Measurements from ENCODE around the gene SYT9.

SYT9 gene

DNA sequence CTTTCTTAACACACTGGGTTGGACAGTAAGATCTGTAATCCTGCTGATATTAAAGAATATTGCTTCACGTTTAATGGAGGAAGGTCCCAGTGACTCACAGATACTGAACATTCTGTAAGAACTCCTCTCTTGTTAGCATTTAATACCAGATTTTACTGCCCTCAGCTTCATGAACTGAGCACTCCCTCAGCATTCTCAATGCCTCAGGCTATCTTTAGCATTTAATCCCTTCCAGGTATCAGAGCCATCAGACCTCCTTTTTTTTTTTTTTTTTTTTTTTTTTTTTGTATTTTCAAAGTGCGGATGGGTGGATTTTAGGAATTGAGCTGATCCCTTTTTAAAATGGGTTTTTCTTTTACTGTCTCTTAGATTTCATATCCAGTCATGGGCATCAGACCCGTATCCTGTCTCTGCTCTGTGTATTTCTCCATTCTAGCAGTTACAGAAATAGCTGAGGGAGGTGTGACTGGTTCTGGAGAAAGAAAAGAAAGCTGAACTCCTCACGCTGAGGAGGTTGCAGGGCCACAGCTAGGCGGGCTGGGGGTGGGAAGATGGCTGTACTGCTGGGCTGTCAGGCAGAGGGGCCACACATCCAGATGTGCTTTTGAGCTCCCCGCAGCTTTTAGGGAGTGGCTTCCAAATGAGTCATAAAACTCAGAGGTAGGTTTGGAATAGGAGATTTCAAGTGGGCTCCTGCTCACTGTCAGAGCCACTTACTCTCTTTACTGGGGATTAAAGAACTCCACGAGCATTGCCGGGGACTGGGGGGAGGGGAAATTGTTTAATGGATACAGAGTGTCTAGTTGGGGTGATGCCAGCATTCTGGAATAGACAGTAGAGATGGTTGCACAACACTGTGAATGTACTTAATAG is 97.0 kb downstream of the SYT9 start:
- no peak for DNase-seq

DNA sequence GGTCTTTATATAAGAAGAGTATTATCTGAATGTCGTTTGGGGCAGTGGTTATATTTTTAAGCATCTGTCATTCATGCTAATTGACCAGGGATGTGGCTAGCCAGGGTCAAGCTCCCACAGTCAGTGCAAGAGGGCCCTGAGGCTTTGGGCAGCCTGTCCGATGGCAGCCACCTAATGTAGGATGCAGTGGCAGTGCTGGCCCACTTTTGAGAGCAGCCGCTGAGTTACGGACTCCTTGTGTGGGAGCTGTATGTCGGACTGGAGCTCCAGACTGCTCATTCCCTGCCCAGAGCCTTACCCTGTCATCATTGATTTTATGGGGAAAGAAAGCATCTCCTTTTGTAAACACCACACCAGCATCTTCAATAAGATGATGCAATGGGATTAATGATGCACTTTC is 99.5 kb downstream of the SYT9 start:
- no peak for DNase-seq

DNA sequence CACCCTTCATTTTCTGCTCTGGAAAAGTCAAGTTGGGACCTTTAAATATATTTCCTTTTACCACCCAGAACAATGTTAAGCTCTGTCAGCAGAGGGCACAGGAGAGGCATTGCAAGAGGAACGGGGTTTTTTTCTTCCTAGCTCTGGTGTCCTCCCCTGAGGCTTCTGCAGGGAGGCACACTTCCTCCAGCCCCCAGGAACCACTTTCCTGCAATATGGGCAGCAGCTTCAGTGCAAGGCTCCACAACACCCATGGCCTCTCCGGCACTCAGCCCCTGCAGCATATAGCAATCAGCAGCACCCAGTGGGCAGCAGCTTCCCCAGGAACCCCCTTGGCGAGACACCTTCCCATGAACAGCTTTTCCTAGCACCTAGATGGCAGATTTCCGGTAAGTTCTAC is 101.4 kb downstream of the SYT9 start:
- no peak for DNase-seq

GRCh38 chr11:7364660-7365059 is 113.0 kb downstream of the SYT9 start:
- no peak for DNase-seq

DNA sequence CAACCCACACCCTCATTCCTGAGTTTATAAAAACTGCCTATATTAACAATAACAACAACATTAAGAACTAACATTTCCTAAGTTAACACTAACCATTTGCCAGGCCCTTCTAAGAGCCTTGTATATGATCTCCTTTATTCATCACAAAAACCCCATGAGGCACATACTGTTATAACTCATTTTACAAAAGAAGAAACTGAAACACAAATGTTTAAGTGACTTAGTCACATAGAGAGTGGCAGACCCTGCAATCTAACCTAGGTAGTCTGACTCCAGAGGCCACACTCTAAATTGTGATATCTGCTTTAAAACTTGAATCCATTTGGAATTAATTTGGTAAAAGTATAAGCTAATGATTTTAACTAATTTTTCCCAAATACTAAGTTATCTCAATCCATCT is 116.1 kb downstream of the SYT9 start:
- DNase-seq = no peak

DNA sequence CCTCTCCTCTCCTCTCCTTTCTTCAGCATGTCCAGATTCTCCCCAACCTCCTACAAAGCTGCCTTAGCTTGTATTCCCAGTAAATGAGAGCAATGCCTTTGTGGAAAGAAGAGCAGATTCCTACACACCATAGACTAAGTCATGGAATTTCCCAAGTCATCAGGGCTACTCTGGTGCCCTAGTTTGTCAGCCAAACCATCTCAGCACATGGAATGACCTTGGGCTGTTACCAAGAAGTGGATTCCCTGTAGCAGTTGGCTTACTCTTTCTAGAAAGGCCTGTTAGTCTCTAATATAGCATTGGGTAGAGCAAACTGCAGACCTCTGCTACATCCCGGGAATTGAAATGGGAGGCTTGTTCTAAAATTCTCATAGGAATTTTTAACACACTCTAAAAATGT is 124.7 kb downstream of the SYT9 start:
- no peak for DNase-seq

- no peak for DNase-seq
These were observed 130.2 kb downstream of the SYT9 start for GRCh38 chr11:7381937-7382336.

DNA sequence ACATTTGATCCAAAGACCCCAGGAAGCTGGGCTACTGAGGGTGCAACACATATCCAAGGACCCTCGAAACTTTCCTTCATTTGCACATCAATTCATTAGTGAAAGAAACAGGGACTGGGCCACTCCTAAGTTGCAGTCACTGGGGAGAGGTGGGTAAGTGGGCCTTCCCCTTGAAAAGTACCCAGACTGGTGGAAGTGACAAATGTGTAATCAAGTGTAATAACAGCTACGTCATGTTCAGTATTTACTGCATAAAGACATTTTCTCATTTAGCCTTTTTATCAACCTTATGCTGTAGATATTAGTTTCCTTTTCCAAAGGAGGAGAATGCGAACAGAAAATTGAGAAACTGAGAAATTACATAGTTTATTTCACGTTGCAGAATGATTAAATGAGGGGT is 131.7 kb downstream of the SYT9 start:
- DNase-seq = no peak

GRCh38 chr11:7384691-7385090 is 133.0 kb downstream of the SYT9 start:
- no peak for DNase-seq

- no peak for DNase-seq
These were observed 133.8 kb downstream of the SYT9 start for GRCh38 chr11:7385532-7385931.

- no peak for DNase-seq
These were observed 162.5 kb downstream of the SYT9 start for GRCh38 chr11:7413961-7414915.

DNA sequence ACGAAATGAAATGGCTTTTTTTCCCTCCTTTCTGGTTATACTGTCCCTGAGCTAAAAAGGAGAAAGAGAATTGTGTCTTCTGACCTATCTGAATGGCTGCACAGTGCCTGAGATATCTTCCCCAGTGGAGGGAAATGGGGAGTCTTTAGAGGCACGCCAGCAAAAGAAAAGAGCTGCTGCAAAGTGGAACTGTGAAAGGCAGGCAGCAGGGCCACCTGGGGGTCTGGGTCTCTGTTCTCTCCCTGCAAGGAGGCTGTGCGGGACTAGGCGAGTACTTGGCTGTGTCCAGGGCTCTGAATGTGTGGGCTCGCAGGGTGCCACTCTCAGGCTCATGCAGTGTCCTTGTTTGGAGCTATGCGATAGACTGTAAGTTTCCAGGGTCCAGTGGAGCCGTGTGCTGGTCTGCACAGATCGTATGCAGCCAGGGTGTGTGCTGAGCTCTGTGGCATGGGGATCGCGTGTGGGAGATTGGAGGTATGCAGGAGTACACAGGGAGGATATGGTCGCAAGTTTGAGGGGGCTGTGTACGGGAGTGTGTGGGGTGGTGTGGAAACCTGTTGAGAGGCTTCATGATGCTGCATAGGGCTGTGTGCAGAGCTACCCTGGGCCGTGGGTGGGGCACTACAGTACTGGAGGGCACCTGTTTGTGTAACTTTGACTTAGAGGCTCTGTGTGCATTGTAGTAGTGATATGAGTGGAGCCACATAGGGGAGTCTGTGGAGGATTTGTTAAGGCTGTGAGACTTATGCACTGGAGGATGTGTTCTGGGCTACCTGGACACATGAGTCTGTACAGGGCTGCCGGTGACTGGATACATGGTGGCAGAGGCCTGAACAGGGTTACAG is 163.5 kb downstream of the SYT9 start:
- no peak for DNase-seq

GRCh38 chr11:7416080-7416479 is 164.4 kb downstream of the SYT9 start:
- no peak for DNase-seq

DNA sequence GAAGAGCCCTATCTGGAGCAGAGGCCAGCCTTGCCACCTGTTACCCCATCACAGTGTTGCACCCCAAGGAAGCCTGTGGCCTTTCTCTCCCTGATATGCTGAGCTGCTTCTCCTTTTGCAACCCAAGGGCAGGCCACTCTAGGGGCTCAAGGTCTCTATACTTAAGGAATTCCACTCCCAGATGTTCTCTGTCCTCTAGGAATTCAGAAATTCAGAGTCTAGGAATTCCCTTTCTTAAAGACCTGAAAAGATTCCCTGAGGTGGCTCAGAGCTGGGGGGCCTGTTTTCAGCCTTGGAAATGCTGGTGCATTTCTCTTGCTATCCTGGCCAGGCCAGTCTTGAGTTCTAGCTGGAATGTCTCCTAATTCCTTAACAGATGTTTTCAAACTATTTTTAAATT is 165.6 kb downstream of the SYT9 start:
- no peak for DNase-seq

- no peak for DNase-seq
These were observed 166.4 kb downstream of the SYT9 start for GRCh38 chr11:7418061-7418460.

- no peak for DNase-seq
These were observed 167.2 kb downstream of the SYT9 start for GRCh38 chr11:7418906-7419305.

DNA sequence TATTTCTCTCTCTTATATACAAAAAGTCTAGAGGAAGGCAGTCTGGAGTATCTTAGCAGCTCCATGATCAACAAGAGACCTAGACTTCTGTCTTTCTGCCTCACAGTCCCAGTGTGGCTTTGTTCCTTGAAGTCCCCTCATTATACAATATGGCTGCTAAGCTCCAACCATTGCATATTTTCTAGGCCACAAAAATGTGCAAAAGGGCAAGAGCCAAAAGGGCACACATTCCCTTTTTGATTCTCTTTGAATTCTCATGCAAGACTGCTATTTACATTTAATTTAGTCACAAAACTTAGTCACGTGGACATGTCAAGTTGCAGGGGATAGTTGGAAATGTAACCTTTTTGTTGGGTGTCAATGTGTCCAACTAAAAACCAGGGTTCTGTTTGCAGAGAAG is 169.4 kb downstream of the SYT9 start:
- no peak for DNase-seq

GRCh38 chr11:7422544-7423331 is 171.0 kb downstream of the SYT9 start:
- DNase-seq = no peak

DNA sequence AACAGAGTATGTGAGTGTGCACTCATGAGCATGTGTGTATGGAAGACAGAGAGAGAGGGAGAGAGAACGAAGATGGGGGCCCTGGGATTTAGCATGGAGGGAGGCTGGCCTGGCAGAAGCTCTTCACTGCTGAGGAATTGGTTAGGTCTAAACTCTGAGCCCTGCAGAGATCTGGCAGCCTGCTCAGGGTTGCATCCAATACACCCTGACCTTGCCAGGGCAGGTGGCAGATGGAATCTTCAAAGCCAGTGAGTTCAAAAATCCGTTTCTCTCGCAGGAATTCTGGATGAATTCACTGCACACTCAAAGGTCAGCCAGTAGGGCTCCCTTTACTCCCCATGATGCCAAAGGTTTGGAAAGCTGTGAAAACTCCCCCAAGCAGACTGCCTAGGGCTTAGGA is 172.2 kb downstream of the SYT9 start:
- DNase-seq = no peak

GRCh38 chr11:7427733-7428132 is 176.0 kb downstream of the SYT9 start:
- DNase-seq = peak; percentile 37

GRCh38 chr11:7428196-7428595 is 176.5 kb downstream of the SYT9 start:
- DNase-seq = no peak

GRCh38 chr11:7430496-7430895 is 178.8 kb downstream of the SYT9 start:
- DNase-seq = no peak
